MM.1S (cell line): Measurements from ENCODE around the gene SFSWAP.

Source experiments
- DNase-seq: peaks from one replicate; pipeline ENCODE4 v3.0.0-alpha.2; 2015
- H2AFZ ChIP-seq: fragments of 300-600 bp; sonication (generic); 2 replicates; pipeline ENCODE4 v1.6.0; 2016; ENCODE audit warnings: antibody characterized with exemption, low read length
- H3F3A ChIP-seq: fragments of 300-600 bp; sonication (generic); 2 replicates; pipeline ENCODE4 v1.6.1; 2016; ENCODE audit warnings: mild to moderate bottlenecking, antibody characterized with exemption, low read length, moderate library complexity, mixed read lengths; ENCODE audit not compliant: insufficient read depth
- H3K27ac ChIP-seq: fragments of 300-600 bp; sonication (generic); 2 replicates; pipeline ENCODE4 v1.5.1; 2016; ENCODE audit warnings: mild to moderate bottlenecking, low read length
- H3K27me3 ChIP-seq: fragments of 300-600 bp; sonication (generic); replicated peaks from 2 replicates; pipeline ENCODE4 v1.6.0; 2016; ENCODE audit warnings: low read length; ENCODE audit not compliant: insufficient read depth
- H3K36me3 ChIP-seq: fragments of 300-600 bp; sonication (generic); replicated peaks from 2 replicates; pipeline ENCODE4 v1.6.1; 2016; ENCODE audit warnings: mild to moderate bottlenecking, low read length, mixed read lengths; ENCODE audit not compliant: insufficient read depth
- H3K4me1 ChIP-seq: fragments of 300-600 bp; sonication (generic); 2 replicates; pipeline ENCODE4 v1.6.1; 2016; ENCODE audit warnings: low read length, mixed read lengths
- H3K4me2 ChIP-seq: fragments of 300-600 bp; sonication (generic); 2 replicates; pipeline ENCODE4 v1.6.0; 2016; ENCODE audit warnings: low read depth, low read length
- H3K4me3 ChIP-seq: fragments of 300-600 bp; sonication (generic); 2 replicates; pipeline ENCODE4 v1.5.1; 2016; ENCODE audit warnings: low read length, mixed read lengths
- H3K79me2 ChIP-seq: fragments of 300-600 bp; sonication (generic); 2 replicates; pipeline ENCODE4 v1.6.1; 2016; ENCODE audit warnings: mixed run types, low read length, mixed read lengths
- H3K9ac ChIP-seq: fragments of 300-600 bp; sonication (generic); 2 replicates; pipeline ENCODE4 v1.6.1; 2016; ENCODE audit warnings: low read length, mixed read lengths
- H3K9me2 ChIP-seq: fragments of 300-600 bp; sonication (generic); replicated peaks from 2 replicates; pipeline ENCODE4 v1.6.1; 2016; ENCODE audit warnings: mild to moderate bottlenecking, low read length, mixed read lengths; ENCODE audit not compliant: insufficient read depth
- H3K9me3 ChIP-seq: fragments of 300-600 bp; sonication (generic); replicated peaks from 2 replicates; pipeline ENCODE4 v1.6.1; 2016; ENCODE audit warnings: mild to moderate bottlenecking, low read length, mixed read lengths; ENCODE audit not compliant: insufficient read depth
- H4K20me1 ChIP-seq: fragments of 300-600 bp; sonication (generic); 2 replicates; pipeline ENCODE4 v1.6.1; 2016; ENCODE audit warnings: mild to moderate bottlenecking, low read length, moderate library complexity, mixed read lengths; ENCODE audit not compliant: insufficient read depth
- CTCF ChIP-seq: fragments of 300-600 bp; sonication (generic); IDR thresholded peaks from 2 replicates; pipeline ENCODE4 v1.5.1; 2016; ENCODE audit warnings: antibody characterized with exemption, low read length, mixed read lengths
- EZH2 ChIP-seq: fragments of 300-600 bp; sonication (generic); optimal IDR thresholded peaks from 2 replicates; pipeline ENCODE3; 2017; ENCODE audit warnings: low read depth, mild to moderate bottlenecking, antibody characterized with exemption, low read length, mixed read lengths
- EZH2phosphoT487 ChIP-seq: fragments of 300-600 bp; sonication (generic); IDR thresholded peaks from 2 replicates; pipeline ENCODE4 v1.6.1; 2018; ENCODE audit warnings: antibody characterized with exemption, low read length

Gene SFSWAP

GRCh38 chr12:131766382-131767107, 55.7 kb downstream of the SFSWAP start:
- no peaks in the 10 kb centered on the region for H3F3A ChIP-seq
- no peaks in the 10 kb centered on the region for H3K9me2 ChIP-seq
- TF ChIP-seq EZH2phosphoT487 (no peak), EZH2 (no peak), CTCF (no peak)
- no peak overlapping the region for H3K9ac ChIP-seq
- no peaks in the 10 kb centered on the region for H3K79me2 ChIP-seq
- H3K27ac ChIP-seq = no peak overlapping the region
- H3K9me3 ChIP-seq = no peaks in the 10 kb centered on the region
- no peak for DNase-seq
- no peak overlapping the region for H3K4me2 ChIP-seq
- H3K4me3 ChIP-seq = no peak overlapping the region
- no peaks in the 10 kb centered on the region for H3K36me3 ChIP-seq
- H4K20me1 ChIP-seq = no peaks in the 10 kb centered on the region
- H3K4me1 ChIP-seq = no peaks in the 10 kb centered on the region
- H2AFZ ChIP-seq = no peak overlapping the region
- no peaks in the 10 kb centered on the region for H3K27me3 ChIP-seq

GRCh38 chr12:131770120-131770519, 59.2 kb downstream of the SFSWAP start:
- Histone ChIP-seq H3K36me3 (no peaks in the 10 kb centered on the region), H3K4me3 (no peak overlapping the region), H3K27ac (no peak overlapping the region), H3K9ac (no peak overlapping the region), H3K79me2 (no peaks in the 10 kb centered on the region), H3K9me2 (no peaks in the 10 kb centered on the region), H3K4me1 (peaks cover 23% of the 10 kb centered on the region), H3K9me3 (no peaks in the 10 kb centered on the region), H3F3A (peaks cover 11% of the 10 kb centered on the region), H3K27me3 (no peaks in the 10 kb centered on the region), H4K20me1 (no peaks in the 10 kb centered on the region), H2AFZ (no peak overlapping the region), H3K4me2 (no peak overlapping the region)
- no peak for DNase-seq
- TF ChIP-seq EZH2phosphoT487 (no peak), EZH2 (no peak), CTCF (no peak)

- DNase-seq = no peak
- no peaks in the 10 kb centered on the region for H4K20me1 ChIP-seq
- no peak overlapping the region for H3K9ac ChIP-seq
- H3K9me2 ChIP-seq = no peaks in the 10 kb centered on the region
- H3K79me2 ChIP-seq = no peaks in the 10 kb centered on the region
- H3K27ac ChIP-seq = no peak overlapping the region
- H3K4me2 ChIP-seq = no peak overlapping the region
- no peak overlapping the region for H2AFZ ChIP-seq
- H3F3A ChIP-seq = peaks cover 11% of the 10 kb centered on the region
- H3K9me3 ChIP-seq = no peaks in the 10 kb centered on the region
- peaks cover 23% of the 10 kb centered on the region for H3K4me1 ChIP-seq
- no peak overlapping the region for H3K4me3 ChIP-seq
- H3K36me3 ChIP-seq = no peaks in the 10 kb centered on the region
- no peak for TF ChIP-seq EZH2
- no peak for TF ChIP-seq CTCF
- TF ChIP-seq EZH2phosphoT487 = no peak
- H3K27me3 ChIP-seq = no peaks in the 10 kb centered on the region
Measured at GRCh38 chr12:131771965-131772364, 61.1 kb downstream of the SFSWAP start.
